IPS DF 4.7 (cell line): ENCODE results near the gene GNAT2.

Experiments
- DNase-seq: peaks from one replicate; pipeline ENCODE4 v3.0.0-alpha.2; 2013; ENCODE audit warnings: low spot score; ENCODE audit errors: extremely low read depth

The GNAT2 gene

DNA sequence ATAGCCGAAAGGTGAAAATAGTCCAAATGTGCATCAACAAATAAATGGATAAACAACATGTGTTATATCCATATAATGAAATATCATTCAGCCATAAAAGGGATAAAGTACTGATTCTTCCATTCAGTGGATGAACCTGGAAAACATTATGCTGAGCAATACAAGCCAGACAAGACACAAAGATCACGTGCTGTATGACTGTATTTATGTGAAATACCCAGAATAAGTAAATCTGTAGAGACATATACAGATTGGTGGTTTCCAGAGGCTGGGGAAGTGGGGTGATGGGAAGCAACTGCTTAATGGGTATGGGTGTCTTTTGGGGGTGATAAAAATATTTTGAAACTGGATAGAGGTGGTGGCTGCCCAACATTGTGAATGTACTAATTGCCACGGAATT is 23.2 kb upstream of the GNAT2 start:
- no peak for DNase-seq

DNA sequence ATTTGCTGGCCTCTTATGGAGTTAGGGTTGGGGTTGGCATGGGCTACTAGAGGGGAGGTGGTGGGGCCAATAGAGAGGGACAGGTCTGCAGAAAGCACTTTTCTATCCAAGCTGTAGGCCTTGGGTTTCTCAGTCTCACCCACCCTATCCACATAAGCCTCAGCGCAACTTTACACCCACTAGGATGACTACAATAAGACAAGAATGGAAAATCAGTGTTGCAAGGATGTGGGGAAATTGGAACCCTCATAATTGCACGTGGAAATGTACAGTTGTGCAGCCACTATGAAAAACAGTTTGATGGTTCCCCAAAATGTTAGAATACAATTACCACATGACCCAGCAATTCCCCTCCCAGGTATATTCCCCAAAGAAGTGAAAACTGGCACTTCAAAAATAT is 22.4 kb upstream of the GNAT2 start:
- DNase-seq, result no peak

GRCh38 chr1:109641078-109641740 is 21.8 kb upstream of the GNAT2 start:
- no peak for DNase-seq

- no peak for DNase-seq
These were observed 21.0 kb upstream of the GNAT2 start for GRCh38 chr1:109640285-109640865.

DNA sequence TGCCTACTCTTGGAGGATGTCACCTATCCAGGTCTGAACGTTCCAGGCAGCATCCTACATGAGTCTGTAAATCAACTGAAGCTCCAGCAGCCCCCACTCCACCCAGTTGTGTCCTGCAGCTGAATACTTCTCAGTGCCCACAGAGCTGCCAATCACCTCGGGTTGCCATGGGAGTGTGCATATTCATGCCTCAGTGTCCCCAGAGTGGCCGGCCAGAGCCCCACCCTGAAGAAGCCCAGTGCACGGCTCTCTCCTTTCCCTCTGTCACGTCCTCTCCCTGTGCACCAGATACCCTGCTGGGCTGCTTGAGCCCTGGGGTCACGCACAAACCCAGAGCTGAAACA is 20.4 kb upstream of the GNAT2 start:
- no peak for DNase-seq

- no peak for DNase-seq
These were observed 19.8 kb upstream of the GNAT2 start for GRCh38 chr1:109639063-109639840.

DNA sequence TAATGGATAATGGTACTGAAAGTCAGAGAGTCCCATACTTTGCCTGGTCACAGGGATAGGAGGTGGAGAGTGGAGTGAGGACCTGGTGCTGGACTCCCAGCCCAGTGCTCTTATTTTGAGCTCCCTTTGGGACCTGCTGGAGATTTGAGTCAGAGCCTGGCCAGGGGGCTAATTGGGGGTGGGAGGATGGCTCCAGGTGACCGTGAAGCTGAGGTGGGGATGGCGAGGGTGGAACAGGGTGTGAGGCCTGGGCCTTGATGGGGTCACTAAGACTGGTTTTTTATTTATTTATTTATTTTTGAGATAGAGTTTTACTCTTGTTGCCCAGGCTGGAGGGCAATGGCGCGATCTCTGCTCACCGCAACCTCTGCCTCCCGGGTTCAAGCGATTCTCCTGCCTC is 18.0 kb upstream of the GNAT2 start:
- DNase-seq, result no peak

- DNase-seq, result no peak
These were observed 17.0 kb upstream of the GNAT2 start for GRCh38 chr1:109636201-109636952.

DNA sequence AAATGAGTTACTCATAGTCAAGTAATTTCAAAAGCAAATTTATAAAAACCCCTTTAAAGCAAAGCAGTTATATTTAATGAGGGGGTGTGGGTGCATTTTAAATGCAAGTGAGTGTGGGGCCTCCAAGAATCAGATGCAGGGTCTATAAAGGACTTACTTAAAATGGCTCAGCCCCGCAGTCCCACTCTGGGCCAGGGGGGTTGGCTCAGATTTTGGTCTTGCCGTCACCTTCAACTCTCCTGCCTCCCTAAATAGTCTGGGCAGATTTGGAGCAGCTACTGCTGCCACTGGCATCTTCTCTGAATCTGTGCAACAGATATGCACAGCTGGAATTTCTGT is 16.4 kb upstream of the GNAT2 start:
- no peak for DNase-seq

DNA sequence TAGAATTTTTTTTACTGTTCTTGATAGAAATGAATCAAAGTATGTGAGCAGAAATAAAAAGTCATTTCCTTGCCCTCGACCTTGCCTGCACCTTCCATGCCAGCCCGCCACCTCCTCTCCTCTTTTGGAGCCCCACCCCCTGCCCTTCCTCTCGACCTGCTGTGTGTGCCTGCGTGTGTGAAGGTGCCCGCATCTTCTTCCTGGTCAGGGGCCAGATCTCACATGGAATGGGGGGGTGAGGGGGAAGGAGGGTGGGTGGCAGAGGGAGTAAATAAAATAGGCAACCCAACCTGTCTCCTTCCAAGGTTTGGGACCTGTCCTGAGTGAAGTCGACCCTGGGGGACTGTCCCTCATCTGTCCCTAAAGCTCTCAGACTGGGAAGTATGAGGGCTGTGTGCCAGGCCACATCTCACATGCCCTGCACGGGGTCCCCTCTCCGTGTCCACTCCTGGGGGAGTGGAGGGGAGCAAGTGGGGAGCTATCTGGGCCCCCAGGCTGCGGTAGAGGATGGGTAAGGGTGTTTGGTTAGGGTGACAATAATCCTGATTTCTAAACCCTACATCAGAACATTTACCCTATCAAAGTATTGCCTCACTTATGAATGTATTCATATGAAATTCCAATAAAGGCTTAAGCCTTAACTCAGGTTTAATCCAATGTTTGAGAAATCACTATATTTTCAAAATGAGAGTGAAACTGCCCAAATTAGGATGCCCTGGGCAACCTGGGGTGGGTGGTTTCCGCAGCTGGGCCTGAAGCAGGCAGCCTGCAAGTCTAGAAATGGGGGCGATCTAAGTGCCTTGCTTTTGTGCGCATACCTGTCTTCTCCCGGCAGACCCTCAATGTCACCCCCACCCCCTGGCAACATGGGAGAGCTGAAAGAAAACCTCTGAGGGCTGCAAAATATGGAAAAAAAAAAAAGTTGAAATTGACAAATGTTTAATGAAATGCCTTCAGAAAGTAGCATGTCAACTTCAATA is 15.6 kb upstream of the GNAT2 start:
- DNase-seq, result no peak

GRCh38 chr1:109634292-109634691 is 14.9 kb upstream of the GNAT2 start:
- DNase-seq, result no peak

GRCh38 chr1:109632671-109633346 is 13.4 kb upstream of the GNAT2 start:
- DNase-seq, result no peak

- no peak for DNase-seq
These were observed 12.4 kb upstream of the GNAT2 start for GRCh38 chr1:109631513-109632505.

DNA sequence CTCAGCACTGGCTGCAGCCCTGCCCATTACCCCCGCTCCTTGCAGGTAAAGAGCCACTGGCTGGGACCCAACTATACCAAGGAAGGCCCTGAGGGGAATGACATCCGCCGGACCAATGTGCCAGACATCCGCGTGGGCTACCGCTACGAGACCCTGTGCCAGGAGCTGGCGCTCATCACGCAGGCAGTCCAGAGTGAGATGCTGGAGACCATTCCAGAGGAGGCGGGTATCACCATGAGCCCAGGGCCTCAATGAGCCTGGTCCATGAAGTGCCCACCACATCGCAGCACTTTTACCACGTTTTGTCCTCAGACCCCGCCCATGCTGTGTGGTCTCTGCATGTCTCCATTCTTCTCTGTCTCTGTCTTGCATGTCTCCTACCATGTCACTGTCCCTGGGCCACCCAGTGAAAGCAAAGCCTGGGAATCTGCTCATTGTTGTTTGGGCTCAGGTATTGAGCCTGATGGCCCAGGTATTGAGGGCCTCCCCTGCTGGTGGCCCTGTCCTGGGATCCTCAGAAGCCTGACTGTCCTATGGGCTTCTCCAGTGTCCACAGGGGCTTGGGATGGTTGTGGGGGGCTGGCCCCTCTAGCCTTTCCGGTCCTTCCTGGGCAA is 11.6 kb upstream of the GNAT2 start:
- DNase-seq, result no peak

DNA sequence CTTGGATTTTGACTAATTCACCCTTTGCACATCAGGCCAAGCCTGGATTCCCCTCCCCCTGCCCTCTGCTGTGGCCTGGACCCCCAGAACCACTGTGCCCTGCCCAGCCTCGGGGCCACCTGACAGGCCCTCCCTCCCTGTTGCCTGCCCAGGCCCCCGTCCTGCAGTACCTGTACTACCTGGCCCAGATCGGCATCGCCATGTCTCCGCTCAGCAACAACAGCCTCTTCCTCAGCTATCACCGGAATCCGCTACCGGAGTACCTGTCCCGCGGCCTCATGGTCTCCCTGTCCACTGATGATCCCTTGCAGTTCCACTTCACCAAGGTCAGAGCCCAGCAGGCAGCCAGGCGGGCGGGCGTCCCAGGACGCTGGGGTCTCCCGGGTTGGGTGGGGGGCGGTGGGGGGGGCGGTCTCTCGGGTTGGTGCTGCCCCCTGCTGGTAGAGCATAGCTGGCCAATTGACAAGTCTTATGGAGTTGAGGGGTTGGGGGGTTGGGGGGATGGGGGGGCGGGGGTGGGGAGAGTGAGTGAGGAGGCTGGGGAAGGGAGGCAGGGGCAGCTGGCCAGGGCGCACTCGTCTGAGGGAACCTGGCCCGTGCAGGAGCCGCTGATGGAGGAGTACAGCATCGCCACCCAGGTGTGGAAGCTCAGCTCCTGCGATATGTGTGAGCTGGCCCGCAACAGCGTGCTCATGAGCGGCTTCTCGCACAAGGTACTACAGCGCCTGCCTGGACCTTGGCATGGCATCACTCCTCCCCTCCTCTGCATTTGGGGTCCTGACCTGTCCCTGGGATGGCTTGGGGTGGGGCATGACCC is 10.9 kb upstream of the GNAT2 start:
- no peak for DNase-seq

DNA sequence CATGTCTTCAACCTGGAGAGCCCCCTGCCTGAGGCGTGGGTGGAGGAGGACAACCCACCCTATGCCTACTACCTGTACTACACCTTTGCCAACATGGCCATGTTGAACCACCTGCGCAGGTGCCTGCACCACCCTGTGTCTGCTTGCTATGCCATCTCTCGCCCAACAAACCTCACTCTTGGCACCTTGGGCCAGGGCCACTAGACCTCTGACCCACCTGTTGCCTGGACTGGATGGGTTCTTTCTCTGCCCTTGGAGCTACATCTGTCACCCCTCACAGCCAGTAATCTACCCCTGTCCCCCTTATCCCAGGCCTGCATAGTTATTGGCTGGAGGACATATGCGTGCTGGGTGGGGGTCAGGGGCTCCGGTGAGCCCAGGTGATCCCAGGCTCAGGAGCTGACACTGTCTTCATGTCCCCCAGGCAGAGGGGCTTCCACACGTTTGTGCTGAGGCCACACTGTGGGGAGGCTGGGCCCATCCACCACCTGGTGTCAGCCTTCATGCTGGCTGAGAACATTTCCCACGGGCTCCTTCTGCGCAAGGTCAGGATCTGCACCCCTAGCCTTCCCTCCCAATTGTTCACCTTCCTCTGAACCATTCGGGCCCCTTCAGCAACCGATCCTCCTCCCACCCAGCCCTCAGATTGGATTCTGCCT is 10.1 kb upstream of the GNAT2 start:
- DNase-seq, result no peak

- no peak for DNase-seq
These were observed 9.3 kb upstream of the GNAT2 start for GRCh38 chr1:109628540-109629321.
